Keratinocyte (primary cell): ENCODE measurements around the gene MEAK7.

ENCODE experiments used
- EZH2 ChIP-seq: IDR thresholded peaks from one replicate; pipeline ENCODE4 v1.6.1; 2012; ENCODE audit warnings: inconsistent platforms, mild to moderate bottlenecking, low read length, moderate library complexity
- TF ChIP-seq, protein P1 (sequence below), 3 experiments: IDR thresholded peaks in 1 of 3; conservative IDR thresholded peaks in 1 of 3; optimal IDR thresholded peaks in 1 of 3; 2 replicates in 2 of 3; 3 replicates in 1 of 3; pipeline versions ENCODE3 to v1.5.1; 2011; ENCODE audit warnings: low read length in 3 of 3, mild to moderate bottlenecking in 3 of 3, moderate library complexity in 2 of 3, control low read depth in 1 of 3, inconsistent platforms in 1 of 3; ENCODE audit not compliant: insufficient read depth in 2 of 3; ENCODE audit errors: extremely low read depth in 1 of 3

DNA sequence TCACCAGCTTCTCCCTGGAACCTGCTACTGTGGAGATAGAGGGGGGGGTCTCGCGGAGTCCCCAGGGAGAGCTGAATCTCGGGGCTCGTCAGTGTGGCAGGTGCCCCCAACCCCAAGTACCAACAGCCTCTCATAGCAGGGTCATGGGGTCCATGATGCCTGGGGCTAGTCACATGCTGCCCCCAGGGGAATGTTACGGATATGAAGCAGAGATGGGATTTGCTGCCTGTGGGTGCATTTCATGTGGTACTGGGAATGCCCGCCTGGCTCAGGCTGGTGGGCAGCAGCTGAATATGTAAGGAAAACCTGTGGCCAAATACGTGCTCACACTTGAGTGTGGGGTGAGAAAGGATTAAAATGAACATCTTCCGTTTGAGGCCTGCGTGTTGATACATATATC lies 49.4 kb downstream of the MEAK7 start:
- TF ChIP-seq, protein P1, sequence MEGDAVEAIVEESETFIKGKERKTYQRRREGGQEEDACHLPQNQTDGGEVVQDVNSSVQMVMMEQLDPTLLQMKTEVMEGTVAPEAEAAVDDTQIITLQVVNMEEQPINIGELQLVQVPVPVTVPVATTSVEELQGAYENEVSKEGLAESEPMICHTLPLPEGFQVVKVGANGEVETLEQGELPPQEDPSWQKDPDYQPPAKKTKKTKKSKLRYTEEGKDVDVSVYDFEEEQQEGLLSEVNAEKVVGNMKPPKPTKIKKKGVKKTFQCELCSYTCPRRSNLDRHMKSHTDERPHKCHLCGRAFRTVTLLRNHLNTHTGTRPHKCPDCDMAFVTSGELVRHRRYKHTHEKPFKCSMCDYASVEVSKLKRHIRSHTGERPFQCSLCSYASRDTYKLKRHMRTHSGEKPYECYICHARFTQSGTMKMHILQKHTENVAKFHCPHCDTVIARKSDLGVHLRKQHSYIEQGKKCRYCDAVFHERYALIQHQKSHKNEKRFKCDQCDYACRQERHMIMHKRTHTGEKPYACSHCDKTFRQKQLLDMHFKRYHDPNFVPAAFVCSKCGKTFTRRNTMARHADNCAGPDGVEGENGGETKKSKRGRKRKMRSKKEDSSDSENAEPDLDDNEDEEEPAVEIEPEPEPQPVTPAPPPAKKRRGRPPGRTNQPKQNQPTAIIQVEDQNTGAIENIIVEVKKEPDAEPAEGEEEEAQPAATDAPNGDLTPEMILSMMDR (optimal IDR thresholded peaks at IDR 0.05 in 1 of 3, IDR thresholded peaks at IDR 0.05 in 1 of 3, conservative IDR thresholded peaks at IDR 0.05 in 1 of 3; ENCODE audit: extremely low read depth in 1 of 3, insufficient read depth in 2 of 3, low read length in 3 of 3): no peak
- no peak for TF ChIP-seq EZH2
